CD4-positive, alpha-beta T cell (primary cell): Measurements from ENCODE around the gene ING1. TPM values are rescaled to one million over a fixed set of nuclear protein-coding genes. Genes with fewer than 3 reads are reported as not detected.

ENCODE experiments used
- ATAC-seq: fragments of 200-7000 bp; cut with Tn5 transposase; one replicate; pipeline ENCODE4 v1.10.0; 2022; ENCODE audit warnings: mild to moderate bottlenecking; ENCODE audit not compliant: poor library complexity
- CTCF ChIA-PET: fragments of 350-600 bp; sonication (Branson Sonifier 250); formaldehyde crosslinking; loops from one replicate; lab custom pipeline; 2021; ENCODE audit warnings: antibody characterized with exemption, inconsistent platforms; lab: Charles Lee
- POLR2A ChIA-PET: fragments of 350-600 bp; sonication (Branson Sonifier 250); formaldehyde crosslinking; loops from one replicate; lab custom pipeline; 2021; ENCODE audit warnings: antibody characterized with exemption, inconsistent platforms; lab: Charles Lee
- DNase-seq, 14 experiments: peaks; one replicate each; pipeline ENCODE4 v3.0.0-alpha.2; 2013 to 2020; ENCODE audit warnings: mixed read lengths in 2 of 14
- H3K27ac ChIP-seq, 2 donors: one replicate each; pipeline versions ENCODE4 v1.5.1 to v1.7.0; 2013; ENCODE audit warnings: low read length in 2 of 2, low read depth in 1 of 2, mild to moderate bottlenecking in 1 of 2
- H3K27me3 ChIP-seq, 2 experiments: 1 replicate in 1 of 2; 2 replicates in 1 of 2; pipeline versions ENCODE4 v1.6.1 to v1.7.0; 2013; ENCODE audit warnings: low read length in 2 of 2, control low read depth in 1 of 2, mild to moderate bottlenecking in 1 of 2, moderate library complexity in 1 of 2; ENCODE audit not compliant: insufficient read depth in 2 of 2, control insufficient read depth in 1 of 2
- H3K36me3 ChIP-seq: one replicate; pipeline ENCODE4 v1.6.1; 2013; ENCODE audit warnings: low read length, control low read depth; ENCODE audit not compliant: insufficient read depth
- H3K4me1 ChIP-seq: one replicate; pipeline ENCODE4 v1.6.1; 2013; ENCODE audit warnings: low read length, control low read depth; ENCODE audit not compliant: insufficient read depth
- H3K4me3 ChIP-seq: one replicate; pipeline ENCODE4 v1.5.1; 2013; ENCODE audit warnings: mild to moderate bottlenecking, low read length, moderate library complexity
- H3K9me3 ChIP-seq, 2 experiments: 1 replicate in 1 of 2; 2 replicates in 1 of 2; pipeline versions ENCODE4 v1.6.1 to v1.7.0; 2013; ENCODE audit warnings: low read length in 2 of 2, mild to moderate bottlenecking in 2 of 2, control low read depth in 1 of 2, moderate library complexity in 1 of 2; ENCODE audit not compliant: control insufficient read depth in 1 of 2, insufficient read depth in 1 of 2
- H3K27ac Mint-ChIP-seq: one replicate; pipeline ENCODE4 v1.8.0; 2020; ENCODE audit warnings: mixed read lengths
- H3K27me3 Mint-ChIP-seq: one replicate; pipeline ENCODE4 v1.8.0; 2021; ENCODE audit warnings: mixed read lengths
- H3K36me3 Mint-ChIP-seq: one replicate; pipeline ENCODE4 v1.8.0; 2021; ENCODE audit warnings: low read depth, mixed read lengths
- H3K4me1 Mint-ChIP-seq: one replicate; pipeline ENCODE4 v1.8.0; 2021; ENCODE audit warnings: low read depth, mixed read lengths
- H3K4me3 Mint-ChIP-seq: one replicate; pipeline ENCODE4 v1.8.0; 2020; ENCODE audit warnings: mild to moderate bottlenecking, mixed read lengths
- H3K9me3 Mint-ChIP-seq: one replicate; pipeline ENCODE4 v1.8.0; 2020; ENCODE audit warnings: mixed read lengths
- intact Hi-C, 2 experiments: fragments of 100-400 bp; cut with DNase I in 1 of 2; cut with micrococcal nuclease in 1 of 2; formaldehyde crosslinking; loops; one replicate each; pipeline versions ENCODE4 v1.15.1 to v1.9.0; 2023 to 2025; cut with DNase I, micrococcal nuclease
- total RNA-seq, 174 experiments: library from RNA in 2 of 174; stranded (reverse) in 2 of 174; gene quantifications; one replicate each; pipeline ENCODE4 v1.2.3 and lab custom pipeline; 2021 to 2026
- TF ChIP-seq, protein P1 (sequence below): fragments of 200-600 bp; IDR thresholded peaks from one replicate; pipeline ENCODE4 v1.8.0; 2022; ENCODE audit warnings: antibody characterized with exemption, mild to moderate bottlenecking

ING1 gene
- total RNA-seq, 2 experiments from 2014 or later = 14.6 to 16.2 TPM

GRCh38 chr13:110714797-110715394, 1.4 kb downstream of the ING1 start:
- H3K4me3 Mint-ChIP-seq = peak overlapping the region; percentile 98
- POLR2A ChIA-PET = interaction anchor here (0.6 to 2.5 kb wide), 31 partner anchors 9 to 938 kb away, joined by 3 to 55 read pairs (median 5); partner anchors contain the start of genes ANKRD10, CARS2, IRS2 and NAXD
- DNase-seq (peak in 10 of 14 experiments; percentile 36 to 68 (median 45)), ATAC-seq (no peak)
- H3K27me3 ChIP-seq = no peaks in the 10 kb centered on the region
- H3K27ac ChIP-seq = peak overlapping the region; percentile 89
- H3K9me3 ChIP-seq = peaks cover 0 to 10% of the 10 kb centered on the region in 2 experiments
- H3K27ac Mint-ChIP-seq = peak overlapping the region; percentile 94
- H3K4me1 ChIP-seq = peaks cover 36% of the 10 kb centered on the region
- intact Hi-C loops = loop anchor here (1.0 to 10.0 kb wide), 6 partner anchors 9 to 930 kb away; partner anchors contain the start of genes CARS2 (in 1 of the 2), IRS2 (in 1 of the 2) and NAXD (in 1 of the 2)
- H3K4me1 Mint-ChIP-seq = peaks cover 39% of the 10 kb centered on the region
- CTCF ChIA-PET = interaction anchor here (0.6 to 2.3 kb wide), 2 partner anchors 200 to 1222 kb away, joined by 3 to 6 read pairs; partner anchors contain the start of gene ANKRD10
- peak overlapping the region; percentile 96 for H3K4me3 ChIP-seq
- H3K36me3 Mint-ChIP-seq = peaks cover 42% of the 10 kb centered on the region
- H3K36me3 ChIP-seq = peaks cover 12% of the 10 kb centered on the region
- peaks cover 4% of the 10 kb centered on the region for H3K27me3 Mint-ChIP-seq
- TF ChIP-seq, protein P1, sequence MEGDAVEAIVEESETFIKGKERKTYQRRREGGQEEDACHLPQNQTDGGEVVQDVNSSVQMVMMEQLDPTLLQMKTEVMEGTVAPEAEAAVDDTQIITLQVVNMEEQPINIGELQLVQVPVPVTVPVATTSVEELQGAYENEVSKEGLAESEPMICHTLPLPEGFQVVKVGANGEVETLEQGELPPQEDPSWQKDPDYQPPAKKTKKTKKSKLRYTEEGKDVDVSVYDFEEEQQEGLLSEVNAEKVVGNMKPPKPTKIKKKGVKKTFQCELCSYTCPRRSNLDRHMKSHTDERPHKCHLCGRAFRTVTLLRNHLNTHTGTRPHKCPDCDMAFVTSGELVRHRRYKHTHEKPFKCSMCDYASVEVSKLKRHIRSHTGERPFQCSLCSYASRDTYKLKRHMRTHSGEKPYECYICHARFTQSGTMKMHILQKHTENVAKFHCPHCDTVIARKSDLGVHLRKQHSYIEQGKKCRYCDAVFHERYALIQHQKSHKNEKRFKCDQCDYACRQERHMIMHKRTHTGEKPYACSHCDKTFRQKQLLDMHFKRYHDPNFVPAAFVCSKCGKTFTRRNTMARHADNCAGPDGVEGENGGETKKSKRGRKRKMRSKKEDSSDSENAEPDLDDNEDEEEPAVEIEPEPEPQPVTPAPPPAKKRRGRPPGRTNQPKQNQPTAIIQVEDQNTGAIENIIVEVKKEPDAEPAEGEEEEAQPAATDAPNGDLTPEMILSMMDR = no peak
- H3K9me3 Mint-ChIP-seq = no peaks in the 10 kb centered on the region

GRCh38 chr13:110715395-110716246, 2.1 kb downstream of the ING1 start:
- H3K27ac ChIP-seq = peak overlapping the region; percentile 64 to 89
- H3K4me1 ChIP-seq = peaks cover 36% of the 10 kb centered on the region
- intact Hi-C loops = loop anchor here (1.0 to 10.0 kb wide), 6 partner anchors 9 to 931 kb away; partner anchors contain the start of genes CARS2 (in 1 of the 2), IRS2 (in 1 of the 2) and NAXD (in 1 of the 2)
- ChIA-PET POLR2A (interaction anchor here (0.6 to 2.5 kb wide), 31 partner anchors 8 to 938 kb away, joined by 3 to 55 read pairs (median 5); partner anchors contain the start of genes ANKRD10, CARS2, IRS2 and NAXD), CTCF (interaction anchor here (2.3 kb wide), 1 partner anchor 200 kb away, joined by 6 read pairs; the partner anchor contains the start of gene ANKRD10)
- peak; percentile 57 for ATAC-seq
- Mint-ChIP-seq H3K27ac (peak overlapping the region; percentile 94), H3K4me1 (peaks cover 41% of the 10 kb centered on the region), H3K36me3 (peaks cover 49% of the 10 kb centered on the region), H3K9me3 (no peaks in the 10 kb centered on the region), H3K4me3 (peak overlapping the region; percentile 98), H3K27me3 (peaks cover 4% of the 10 kb centered on the region)
- H3K9me3 ChIP-seq = peaks cover 0 to 10% of the 10 kb centered on the region in 2 experiments
- TF ChIP-seq, protein P1 = no peak
- peaks cover 19% of the 10 kb centered on the region for H3K36me3 ChIP-seq
- no peaks in the 10 kb centered on the region for H3K27me3 ChIP-seq
- H3K4me3 ChIP-seq = peak overlapping the region; percentile 98
- peak; percentile 88 to 100 (median 94) for DNase-seq

- Histone ChIP-seq H3K36me3 (peaks cover 25% of the 10 kb centered on the region), H3K4me1 (peaks cover 33% of the 10 kb centered on the region), H3K9me3 (peaks cover 0 to 10% of the 10 kb centered on the region in 2 experiments), H3K4me3 (peak overlapping the region; percentile 98), H3K27me3 (no peaks in the 10 kb centered on the region), H3K27ac (peak overlapping the region; percentile 64 to 67)
- intact Hi-C loops = loop anchor here (5.0 to 10.0 kb wide), 4 partner anchors 101 to 931 kb away; partner anchors contain the start of genes IRS2 (in 1 of the 2) and NAXD (in 1 of the 2)
- CTCF ChIA-PET = interaction anchor here (0.6 to 2.3 kb wide), 2 partner anchors 199 to 941 kb away, joined by 3 to 6 read pairs; partner anchors contain the start of gene ANKRD10
- H3K4me3 Mint-ChIP-seq = peak overlapping the region; percentile 98
- TF ChIP-seq, protein P1 = no peak
- no peak for ATAC-seq
- peak in 1 of 14 experiments; percentile 38 for DNase-seq
- H3K36me3 Mint-ChIP-seq = peaks cover 55% of the 10 kb centered on the region
- peaks cover 40% of the 10 kb centered on the region for H3K4me1 Mint-ChIP-seq
- peak overlapping the region; percentile 94 for H3K27ac Mint-ChIP-seq
- POLR2A ChIA-PET = interaction anchor here (0.9 to 1.4 kb wide), 3 partner anchors 11 to 199 kb away, joined by 3 to 12 read pairs (median 6); partner anchors contain the start of genes ANKRD10 and CARS2
- H3K9me3 Mint-ChIP-seq = no peaks in the 10 kb centered on the region
- peaks cover 4% of the 10 kb centered on the region for H3K27me3 Mint-ChIP-seq
These were observed 2.7 kb downstream of the ING1 start for GRCh38 chr13:110716247-110716515.
